ENCODE data around the gene PPP2R2C.

PPP2R2C gene

GRCh38 chr4:6494431-6495295 lies 22.2 kb upstream of the PPP2R2C start:
- no peak for DNase-seq (ENCODE audit: low read depth in 3 of 3)

- no peak for DNase-seq (ENCODE audit: low read depth in 3 of 3)
Measured at GRCh38 chr4:6493658-6494304, 21.4 kb upstream of the PPP2R2C start.

GRCh38 chr4:6492861-6493657 lies 20.6 kb upstream of the PPP2R2C start:
- no peak for DNase-seq (ENCODE audit: low read depth in 3 of 3)

- DNase-seq (ENCODE audit: low read depth in 3 of 3), result no peak
Measured at GRCh38 chr4:6492027-6492590, 19.7 kb upstream of the PPP2R2C start.

GRCh38 chr4:6491235-6491634 lies 18.8 kb upstream of the PPP2R2C start:
- DNase-seq (ENCODE audit: low read depth in 3 of 3), result no peak

- DNase-seq (ENCODE audit: low read depth in 3 of 3), result no peak
Measured at GRCh38 chr4:6489927-6490326, 17.5 kb upstream of the PPP2R2C start.

GRCh38 chr4:6487466-6487865 lies 15.1 kb upstream of the PPP2R2C start:
- no peak for DNase-seq (ENCODE audit: low read depth in 3 of 3)

GRCh38 chr4:6480534-6481088 lies 8.2 kb upstream of the PPP2R2C start:
- no peak for DNase-seq (ENCODE audit: low read depth in 3 of 3)

- no peak for DNase-seq (ENCODE audit: low read depth in 3 of 3)
Measured at GRCh38 chr4:6478546-6479220, 6.3 kb upstream of the PPP2R2C start.

- no peak for DNase-seq (ENCODE audit: low read depth in 3 of 3)
Measured at GRCh38 chr4:6476893-6477292, 4.5 kb upstream of the PPP2R2C start.

GRCh38 chr4:6475492-6476020 lies 3.1 kb upstream of the PPP2R2C start:
- DNase-seq (ENCODE audit: low read depth in 3 of 3), result no peak

- DNase-seq (ENCODE audit: low read depth in 3 of 3), result no peak
Measured at GRCh38 chr4:6474705-6475457, 2.5 kb upstream of the PPP2R2C start.

GRCh38 chr4:6474053-6474568 lies 1.7 kb upstream of the PPP2R2C start:
- DNase-seq (ENCODE audit: low read depth in 3 of 3), result no peak

- DNase-seq (ENCODE audit: low read depth in 3 of 3), result no peak
Measured at GRCh38 chr4:6473264-6474052, 1.0 kb upstream of the PPP2R2C start.

GRCh38 chr4:6472008-6472386 lies 417 bp downstream of the PPP2R2C start:
- no peak for DNase-seq (ENCODE audit: low read depth in 3 of 3)

GRCh38 chr4:6471307-6472007 lies 957 bp downstream of the PPP2R2C start:
- DNase-seq (ENCODE audit: low read depth in 3 of 3), result no peak

GRCh38 chr4:6470502-6471306 lies 1.7 kb downstream of the PPP2R2C start:
- no peak for DNase-seq (ENCODE audit: low read depth in 3 of 3)
